Neuronal stem cell (in vitro differentiated cells): ENCODE measurements around the gene TWSG1.

Experiments used
- DNase-seq: peaks from one replicate; pipeline ENCODE4 v3.0.0-alpha.2; 2013; ENCODE audit warnings: low spot score
- H2AFZ ChIP-seq: one replicate; pipeline ENCODE4 v1.6.1; 2013; ENCODE audit warnings: mild to moderate bottlenecking, low read length, inconsistent platforms
- H2AK5ac ChIP-seq: 2 replicates; pipeline ENCODE4 v1.6.1; 2013; ENCODE audit warnings: low read depth, mild to moderate bottlenecking, inconsistent platforms, low read length, moderate library complexity, mixed read lengths
- H2BK120ac ChIP-seq: 2 replicates; pipeline ENCODE4 v1.6.1; 2013; ENCODE audit warnings: low read depth, mild to moderate bottlenecking, inconsistent platforms, low read length, moderate library complexity, mixed read lengths
- H2BK12ac ChIP-seq: one replicate; pipeline ENCODE4 v1.6.1; 2013; ENCODE audit warnings: low read length, inconsistent platforms
- H2BK15ac ChIP-seq: 2 replicates; pipeline ENCODE4 v1.6.1; 2013; ENCODE audit warnings: mild to moderate bottlenecking, low read length, inconsistent platforms, mixed read lengths
- H2BK5ac ChIP-seq: one replicate; pipeline ENCODE4 v1.6.1; 2013; ENCODE audit warnings: inconsistent platforms, mild to moderate bottlenecking, low read length, moderate library complexity
- H3K14ac ChIP-seq: one replicate; pipeline ENCODE4 v1.6.1; 2013; ENCODE audit warnings: low read length, inconsistent platforms
- H3K18ac ChIP-seq: 2 replicates; pipeline ENCODE4 v1.6.1; 2013; ENCODE audit warnings: low read length, inconsistent platforms
- H3K23ac ChIP-seq: 2 replicates; pipeline ENCODE4 v1.6.1; 2013; ENCODE audit warnings: low read depth, mild to moderate bottlenecking, mixed read lengths, low read length, inconsistent platforms; ENCODE audit not compliant: poor library complexity
- H3K27ac ChIP-seq: replicated peaks from 3 replicates; pipeline ENCODE4 v1.5.1; 2013; ENCODE audit warnings: low read length, inconsistent platforms
- H3K27me3 ChIP-seq, 3 experiments: 2 replicates each; pipeline ENCODE4 v1.6.1; 2013; ENCODE audit warnings: low read length in 3 of 3, mild to moderate bottlenecking in 2 of 3, inconsistent platforms in 1 of 3, low read depth in 1 of 3, mixed read lengths in 1 of 3, moderate library complexity in 1 of 3; ENCODE audit not compliant: control insufficient read depth in 3 of 3, insufficient read depth in 3 of 3
- H3K36me3 ChIP-seq, 2 donors: replicated peaks in 1 of 2; 2 replicates each; pipeline ENCODE4 v1.6.1; 2013; ENCODE audit warnings: low read length in 2 of 2; ENCODE audit not compliant: control insufficient read depth in 2 of 2, insufficient read depth in 2 of 2
- H3K4ac ChIP-seq: 2 replicates; pipeline ENCODE4 v1.6.1; 2013; ENCODE audit warnings: inconsistent platforms, mild to moderate bottlenecking, low read length, moderate library complexity
- H3K4me1 ChIP-seq, 2 donors: 1 replicate in 1 of 2; 2 replicates in 1 of 2; pipeline ENCODE4 v1.6.1; 2013; ENCODE audit warnings: low read length in 2 of 2, low read depth in 1 of 2; ENCODE audit not compliant: control insufficient read depth in 2 of 2, insufficient read depth in 1 of 2
- H3K4me2 ChIP-seq: one replicate; pipeline ENCODE4 v1.6.1; 2013; ENCODE audit warnings: mild to moderate bottlenecking, low read length, inconsistent platforms; ENCODE audit not compliant: insufficient read depth, poor library complexity, severe bottlenecking
- H3K4me3 ChIP-seq, 2 donors: 2 replicates each; pipeline ENCODE4 v1.5.1; 2013; ENCODE audit warnings: low read length in 2 of 2, mild to moderate bottlenecking in 2 of 2, inconsistent platforms in 1 of 2, moderate library complexity in 1 of 2
- H3K79me1 ChIP-seq: one replicate; pipeline ENCODE4 v1.6.1; 2013; ENCODE audit warnings: low read depth, mild to moderate bottlenecking, inconsistent platforms, low read length, moderate library complexity
- H3K9ac ChIP-seq: one replicate; pipeline ENCODE4 v1.6.1; 2013; ENCODE audit warnings: mild to moderate bottlenecking, low read depth, low read length, inconsistent platforms; ENCODE audit not compliant: poor library complexity
- H3K9me3 ChIP-seq, 2 donors: replicated peaks in 1 of 2; 2 replicates each; pipeline versions ENCODE3 to v1.6.1; 2013; ENCODE audit warnings: low read length in 2 of 2, mild to moderate bottlenecking in 2 of 2, inconsistent platforms in 1 of 2, low read depth in 1 of 2, mixed read lengths in 1 of 2, moderate library complexity in 1 of 2; ENCODE audit not compliant: control insufficient read depth in 2 of 2, insufficient read depth in 1 of 2
- H4K8ac ChIP-seq: one replicate; pipeline ENCODE4 v1.6.1; 2013; ENCODE audit warnings: low read depth, mild to moderate bottlenecking, inconsistent platforms, low read length, moderate library complexity
- H4K91ac ChIP-seq: one replicate; pipeline ENCODE4 v1.6.1; 2013; ENCODE audit warnings: low read length, low read depth, mild to moderate bottlenecking, inconsistent platforms; ENCODE audit not compliant: poor library complexity
- WGBS, 2 donors: extraction: QIAGEN DNeasy Blood & Tissue Kit; methylation state at CpG; one replicate each; pipeline ENCODE4 v1.1.7; 2013; ENCODE audit warnings: missing lambda C conversion rate in 2 of 2, mixed read lengths in 1 of 2; ENCODE audit not compliant: insufficient read length in 2 of 2, insufficient replicate concordance in 1 of 2; ENCODE audit errors: extremely low coverage in 2 of 2; 5-methylcytosine and 5-hydroxymethylcytosine counted together

The TWSG1 gene

GRCh38 chr18:9405130-9405529 lies 70.6 kb downstream of the TWSG1 start:
- H3K14ac ChIP-seq, result peak overlapping the region; percentile 71
- H3K23ac ChIP-seq, result peak overlapping the region; percentile 55
- H4K8ac ChIP-seq, result no peak overlapping the region
- H3K4me1 ChIP-seq, result peaks cover 0 to 3% of the 10 kb centered on the region in 2 donors
- H3K9me3 ChIP-seq, result peaks cover 0 to 4% of the 10 kb centered on the region in 2 donors
- peak overlapping the region; percentile 46 for H2AK5ac ChIP-seq
- no peak overlapping the region for H3K4me3 ChIP-seq
- no peak overlapping the region for H2BK5ac ChIP-seq
- WGBS, 2 donors, result no CpG with 5 or more reads among the region's 7 CpGs
- H2BK12ac ChIP-seq, result no peak overlapping the region
- H3K27ac ChIP-seq, result peak overlapping the region; percentile 24
- H4K91ac ChIP-seq, result no peak overlapping the region
- no peak overlapping the region for H3K4ac ChIP-seq
- no peak for DNase-seq
- H3K79me1 ChIP-seq, result no peaks in the 10 kb centered on the region
- H3K36me3 ChIP-seq, result peaks cover 2 to 19% of the 10 kb centered on the region in 2 donors
- no peaks in the 10 kb centered on the region for H3K27me3 ChIP-seq
- H3K9ac ChIP-seq, result no peak overlapping the region
- H3K4me2 ChIP-seq, result no peak overlapping the region
- no peak overlapping the region for H2BK120ac ChIP-seq
- H2BK15ac ChIP-seq, result no peak overlapping the region
- H3K18ac ChIP-seq, result peak overlapping the region; percentile 85
- H2AFZ ChIP-seq, result no peak overlapping the region

- Histone ChIP-seq H3K27ac (no peak overlapping the region), H3K79me1 (no peaks in the 10 kb centered on the region), H2BK12ac (no peak overlapping the region), H3K9me3 (peaks cover under 1 to 4% of the 10 kb centered on the region in 2 donors), H2BK5ac (no peak overlapping the region), H4K91ac (no peak overlapping the region), H3K4me1 (peaks cover 0 to 3% of the 10 kb centered on the region in 2 donors), H3K4ac (no peak overlapping the region), H2AK5ac (no peak overlapping the region), H3K23ac (no peak overlapping the region), H2BK15ac (no peak overlapping the region), H3K4me2 (no peak overlapping the region), H3K18ac (no peak overlapping the region), H2BK120ac (no peak overlapping the region), H2AFZ (no peak overlapping the region), H3K27me3 (no peaks in the 10 kb centered on the region), H3K36me3 (peaks cover 0 to 13% of the 10 kb centered on the region in 2 donors), H3K14ac (no peak overlapping the region), H3K4me3 (no peak overlapping the region), H3K9ac (no peak overlapping the region), H4K8ac (no peak overlapping the region)
- DNase-seq, result no peak
- no CpG with 5 or more reads among the region's 6 CpGs for WGBS, 2 donors
Measured at GRCh38 chr18:9405977-9406376, 71.4 kb downstream of the TWSG1 start.

GRCh38 chr18:9410515-9410914 lies 75.9 kb downstream of the TWSG1 start:
- Histone ChIP-seq H3K36me3 (no peaks in the 10 kb centered on the region), H3K23ac (no peak overlapping the region), H3K9ac (no peak overlapping the region), H3K4ac (no peak overlapping the region), H3K4me2 (no peak overlapping the region), H3K9me3 (peaks cover 0 to 3% of the 10 kb centered on the region in 2 donors), H2BK5ac (no peak overlapping the region), H3K27me3 (no peaks in the 10 kb centered on the region), H3K18ac (no peak overlapping the region), H3K14ac (no peak overlapping the region), H4K91ac (no peak overlapping the region), H4K8ac (no peak overlapping the region), H2AFZ (no peak overlapping the region), H2BK12ac (no peak overlapping the region), H3K4me3 (no peak overlapping the region), H2BK15ac (no peak overlapping the region), H3K4me1 (peaks cover 0 to 3% of the 10 kb centered on the region in 2 donors), H3K27ac (no peak overlapping the region), H2BK120ac (no peak overlapping the region), H3K79me1 (no peaks in the 10 kb centered on the region), H2AK5ac (no peak overlapping the region)
- no CpG with 5 or more reads among the region's 1 CpG for WGBS, 2 donors
- DNase-seq, result no peak

- Histone ChIP-seq H3K9me3 (peaks cover 0 to 3% of the 10 kb centered on the region in 2 donors), H3K27me3 (no peaks in the 10 kb centered on the region), H2AFZ (no peak overlapping the region), H3K23ac (no peak overlapping the region), H2AK5ac (no peak overlapping the region), H3K36me3 (no peaks in the 10 kb centered on the region), H2BK15ac (no peak overlapping the region), H2BK120ac (no peak overlapping the region), H2BK12ac (no peak overlapping the region), H3K9ac (no peak overlapping the region), H3K79me1 (no peaks in the 10 kb centered on the region), H3K4me3 (no peak overlapping the region), H2BK5ac (no peak overlapping the region), H3K4ac (no peak overlapping the region), H3K4me1 (peaks cover 7 to 11% of the 10 kb centered on the region in 2 donors), H3K27ac (no peak overlapping the region), H4K8ac (no peak overlapping the region), H3K18ac (no peak overlapping the region), H3K4me2 (no peak overlapping the region), H4K91ac (no peak overlapping the region), H3K14ac (no peak overlapping the region)
- DNase-seq, result no peak
- no CpG with 5 or more reads among the region's 1 CpG for WGBS, 2 donors
Measured at GRCh38 chr18:9413576-9413975, 79.0 kb downstream of the TWSG1 start.
